AG20443 (cell line): ENCODE results near the gene MKKS.
"Not testable (repeated sequence)": the region's sequence is repeated elsewhere in the genome, so short reads cannot be mapped to it uniquely, and the experiment has no call there.

ENCODE experiments used
- DNase-seq: peaks from one replicate; pipeline ENCODE4 v3.0.0; 2012; ENCODE audit warnings: low spot score, mixed read lengths

Gene MKKS

GRCh38 chr20:10449270-10449669 lies 15.2 kb upstream of the MKKS start:
- no peak for DNase-seq

GRCh38 chr20:10448270-10449156 lies 14.5 kb upstream of the MKKS start:
- DNase-seq: no peak

- peak; percentile 70 for DNase-seq
These were observed 13.0 kb upstream of the MKKS start for GRCh38 chr20:10447028-10447427.

GRCh38 chr20:10445758-10446157 lies 11.7 kb upstream of the MKKS start:
- DNase-seq: no peak

- no peak for DNase-seq
These were observed 9.9 kb upstream of the MKKS start for GRCh38 chr20:10443936-10444335.

- DNase-seq: no peak
These were observed 4.2 kb upstream of the MKKS start for GRCh38 chr20:10438217-10438616.

- no peak for DNase-seq
These were observed 2.2 kb upstream of the MKKS start for GRCh38 chr20:10436053-10436699.

- DNase-seq: peak; percentile 86
These were observed 1.1 kb upstream of the MKKS start, which contains the start of gene SLX4IP for GRCh38 chr20:10434832-10435812. TSS of gene SLX4IP (plus strand) at chr20:10435305. CDS start at chr20:10458205, 22,900 bp downstream.

GRCh38 chr20:10434467-10434831 lies 427 bp upstream of the MKKS start:
- DNase-seq: peak; percentile 94

- DNase-seq: no peak
These were observed 904 bp downstream of the MKKS start for GRCh38 chr20:10433014-10433622.

- no peak for DNase-seq
These were observed 1.9 kb downstream of the MKKS start for GRCh38 chr20:10432079-10432478.

GRCh38 chr20:10430704-10431103 lies 3.3 kb downstream of the MKKS start:
- no peak for DNase-seq

GRCh38 chr20:10430000-10430466 lies 4.0 kb downstream of the MKKS start:
- DNase-seq: no peak

- DNase-seq: no peak
These were observed 4.5 kb downstream of the MKKS start for GRCh38 chr20:10429443-10429981.

- DNase-seq: no peak
These were observed 6.0 kb downstream of the MKKS start for GRCh38 chr20:10428008-10428407.

GRCh38 chr20:10427060-10427692 lies 6.8 kb downstream of the MKKS start:
- DNase-seq: peak; percentile 62

- DNase-seq: no peak
These were observed 10.3 kb downstream of the MKKS start for GRCh38 chr20:10423735-10424134.

- no peak for DNase-seq
These were observed 14.4 kb downstream of the MKKS start for GRCh38 chr20:10419550-10420133.

- DNase-seq: not testable (repeated sequence)
These were observed 16.8 kb downstream of the MKKS start for GRCh38 chr20:10417218-10417617.

GRCh38 chr20:10415013-10415650 lies 18.9 kb downstream of the MKKS start:
- peak; percentile 9 for DNase-seq
